ENCODE data around the gene HOXC5. TPM values are rescaled to one million over a fixed set of nuclear protein-coding genes. Genes with fewer than 3 reads are reported as not detected.
A peak's percentile ranks its signal among the peaks of the same experiment; 100 is the strongest.

The HOXC5 gene
- total RNA-seq, 4 donors from 2014 or later, result 0.36 to 1.4 TPM; not detected in 2

DNA sequence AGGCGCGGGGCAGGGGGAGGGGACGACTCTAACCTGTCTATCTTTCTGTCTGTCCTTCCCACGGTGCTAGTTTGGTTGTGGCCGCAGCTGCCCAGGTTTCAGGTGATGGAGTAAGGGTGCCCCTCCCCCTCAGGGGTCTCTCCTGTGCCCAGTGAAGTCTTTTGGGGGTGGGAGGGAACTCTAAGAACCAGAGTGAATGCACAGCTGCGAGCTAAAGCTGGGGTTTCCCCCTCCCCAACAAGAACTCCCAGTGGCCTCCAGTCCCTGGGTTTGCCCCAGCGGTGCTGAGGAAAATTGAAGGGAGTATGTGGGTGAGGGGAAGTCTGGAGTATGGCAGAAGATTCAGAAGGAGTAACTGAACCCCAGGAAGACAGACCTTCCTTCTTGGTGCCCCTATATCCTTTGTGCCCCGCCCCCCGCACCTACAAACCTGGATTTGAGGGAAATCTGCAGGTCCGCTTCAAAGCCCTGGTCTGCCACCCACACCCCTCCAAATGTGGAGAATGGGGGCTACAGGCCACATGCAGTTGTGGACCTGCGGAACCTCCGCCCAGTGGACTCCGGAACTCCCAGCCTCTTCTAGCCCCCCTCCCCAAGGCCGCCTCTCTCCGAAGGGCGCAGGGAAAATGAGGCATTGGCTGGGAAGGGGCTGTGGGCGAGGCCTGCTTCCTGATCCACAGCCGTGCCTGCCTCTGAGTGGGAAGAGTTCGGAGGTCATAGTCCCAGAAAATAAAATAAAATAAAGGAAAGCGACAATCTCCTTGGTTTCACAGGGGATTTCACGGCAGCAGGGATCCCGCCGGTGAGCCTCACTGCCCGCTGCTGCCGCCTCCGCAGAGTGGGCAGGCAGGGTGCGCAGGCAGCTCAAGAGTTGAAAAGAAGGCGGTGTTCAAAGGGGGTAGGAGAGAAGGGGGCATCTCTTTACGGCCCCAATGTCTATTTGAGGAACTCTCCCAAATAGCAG is 36.3 kb upstream of the HOXC5 start:
- TF ChIP-seq POLR2A (IDR thresholded peaks at IDR 0.05) (no peak), CTCF (IDR thresholded peaks at IDR 0.05 in 4 of 5, conservative IDR thresholded peaks at IDR 0.05 in 1 of 5) (peak in 1 of 5 experiments; percentile 13)
- ATAC-seq, result peak in 1 of 2 donors; percentile 7
- DNase-seq, result peak in 1 of 2 donors; percentile 49
- H3K27me3 ChIP-seq, result peaks cover 0 to 4% (median 0%) of the 10 kb centered on the region in 3 donors
- H3K4me3 ChIP-seq, result peak overlapping the region; percentile 64 to 88 (median 80)
- H3K36me3 ChIP-seq, result no peaks in the 10 kb centered on the region
- H3K9me3 ChIP-seq, result no peaks in the 10 kb centered on the region
- in situ Hi-C loops (cut with MboI; ENCODE audit: low sequenced_read_pairs in 4 of 4), result loop anchor here in 3 of 4 donors (25.0 kb wide), 3 partner anchors 216 to 1716 kb away; partner anchors contain the start of genes GPR84 (in 2 of the 3), BLOC1S1 (in 1 of the 3), ITGA7 (in 1 of the 3) and RDH5 (in 1 of the 3)
- intact Hi-C loops (cut with DNase I; ENCODE audit: low total_unique reads), result loop anchor here (10.0 kb wide), 2 partner anchors 952 to 1728 kb away; partner anchors contain the start of genes CD63 and RDH5
- H3K4me1 ChIP-seq, result peaks cover 29 to 38% of the 10 kb centered on the region in 2 donors
- H3K27ac ChIP-seq, result peak overlapping the region; percentile 94 to 100 (median 98)

DNA sequence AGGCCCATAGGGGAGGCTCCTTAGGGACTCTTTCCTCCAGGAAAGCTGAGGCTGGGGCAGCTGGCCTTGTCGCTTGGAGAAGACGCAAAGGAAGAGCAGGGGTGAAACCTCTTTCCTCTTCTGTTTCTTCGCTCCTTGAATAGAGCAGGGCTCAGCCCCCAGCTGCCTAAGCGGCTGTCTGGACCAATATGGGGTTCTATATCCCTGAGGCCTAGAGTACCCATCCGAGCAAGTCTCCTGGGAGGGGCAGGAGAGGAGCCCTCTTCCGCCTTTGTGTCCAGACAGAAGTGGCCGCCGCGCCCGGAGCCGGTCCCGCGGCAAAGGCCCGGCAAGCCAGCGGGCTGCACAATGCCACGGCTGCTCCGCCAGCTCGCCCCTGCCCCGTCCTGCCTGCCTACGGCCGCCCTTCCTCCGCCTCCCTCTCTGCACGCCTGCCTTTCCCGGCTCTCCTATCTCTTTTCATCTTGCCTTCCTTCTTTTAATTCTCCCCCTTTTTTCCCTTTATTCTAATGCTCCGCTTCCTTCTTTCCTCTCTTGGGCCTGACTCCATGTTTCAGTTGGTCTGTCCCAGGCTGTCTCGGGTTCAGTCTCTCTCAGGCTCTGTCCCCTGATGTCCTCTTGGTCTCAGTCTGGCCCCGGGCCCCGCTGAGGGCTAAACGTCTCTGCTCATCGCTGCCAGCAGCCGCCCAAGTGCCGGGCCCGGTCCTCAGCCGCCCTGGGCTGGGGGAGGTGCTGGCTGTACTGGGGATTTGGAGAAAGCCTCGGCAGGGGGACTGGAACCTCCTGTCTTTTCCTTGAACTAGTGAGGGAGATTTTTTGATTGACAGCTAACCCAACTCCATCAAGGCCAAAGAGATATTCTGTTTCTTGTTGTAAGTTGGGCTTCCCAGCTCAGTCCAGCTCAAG is 35.4 kb upstream of the HOXC5 start:
- intact Hi-C loops (cut with DNase I; ENCODE audit: low total_unique reads) (loop anchor here (10.0 kb wide), 2 partner anchors 953 to 1727 kb away; partner anchors contain the start of genes CD63 and RDH5), in situ Hi-C loops (cut with MboI; ENCODE audit: low sequenced_read_pairs in 4 of 4) (loop anchor here in 3 of 4 donors (25.0 kb wide), 3 partner anchors 215 to 1715 kb away; partner anchors contain the start of genes GPR84 (in 2 of the 3), BLOC1S1 (in 1 of the 3), ITGA7 (in 1 of the 3) and RDH5 (in 1 of the 3))
- no peaks in the 10 kb centered on the region for H3K9me3 ChIP-seq
- peaks cover 29% of the 10 kb centered on the region in 2 donors for H3K4me1 ChIP-seq
- H3K4me3 ChIP-seq, result peak overlapping the region; percentile 64 to 88 (median 80)
- peak in 1 of 2 donors; percentile 2 for ATAC-seq
- no peaks in the 10 kb centered on the region for H3K36me3 ChIP-seq
- peaks cover 0 to 4% (median 0%) of the 10 kb centered on the region in 3 donors for H3K27me3 ChIP-seq
- DNase-seq, result peak in 1 of 2 donors; percentile 78
- no peak for TF ChIP-seq CTCF (IDR thresholded peaks at IDR 0.05 in 4 of 5, conservative IDR thresholded peaks at IDR 0.05 in 1 of 5)
- peak; percentile 11 to 22 for TF ChIP-seq POLR2A (IDR thresholded peaks at IDR 0.05)
- peak overlapping the region; percentile 94 to 100 (median 98) for H3K27ac ChIP-seq

DNA sequence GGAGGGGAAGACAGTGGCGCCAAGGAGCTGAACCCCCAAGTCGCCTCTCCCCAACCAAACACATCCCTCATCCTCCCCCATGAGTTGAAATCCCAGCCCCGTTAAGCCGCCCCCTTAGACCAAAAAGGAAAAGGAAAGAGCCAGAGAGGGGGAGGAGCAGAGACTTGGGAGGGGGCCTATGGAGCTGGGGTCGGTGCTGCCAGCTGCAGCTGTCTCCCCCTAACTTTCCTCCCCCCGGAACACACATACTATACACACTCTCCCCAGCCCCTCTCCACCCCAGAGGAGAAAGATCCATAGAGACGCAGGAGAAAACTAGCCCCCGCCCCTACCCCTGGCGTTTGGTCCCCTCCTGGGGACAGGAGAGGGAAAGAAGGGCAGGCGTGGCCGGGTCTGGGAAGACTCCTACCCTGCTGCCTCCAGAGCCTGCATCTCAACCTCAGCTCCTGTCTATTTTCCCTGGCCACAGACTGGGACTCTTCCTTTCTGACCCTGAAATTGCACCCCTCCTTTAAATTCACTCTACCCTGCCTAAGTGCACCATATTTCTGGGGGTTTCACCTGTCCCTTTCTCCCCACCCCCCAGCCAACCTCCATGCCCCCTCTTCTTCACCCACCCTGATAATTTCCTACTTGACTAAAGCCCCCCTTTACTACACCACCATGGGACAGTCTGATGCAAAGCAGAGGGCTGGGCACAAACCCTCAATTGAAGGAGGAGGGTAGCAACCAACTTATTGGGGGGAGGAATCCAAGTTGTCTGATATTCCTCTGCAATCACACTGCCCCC is 34.5 kb upstream of the HOXC5 start:
- Histone ChIP-seq H3K4me3 (peak overlapping the region; percentile 64 to 88 (median 80)), H3K4me1 (peaks cover 24 to 25% of the 10 kb centered on the region in 2 donors), H3K9me3 (no peaks in the 10 kb centered on the region), H3K36me3 (no peaks in the 10 kb centered on the region), H3K27ac (peak overlapping the region; percentile 94 to 100 (median 98)), H3K27me3 (peaks cover 0 to 4% (median 0%) of the 10 kb centered on the region in 3 donors)
- peak in 1 of 5 experiments; percentile 16 for TF ChIP-seq CTCF (IDR thresholded peaks at IDR 0.05 in 4 of 5, conservative IDR thresholded peaks at IDR 0.05 in 1 of 5)
- peak in 1 of 2 donors; percentile 1 for TF ChIP-seq POLR2A (IDR thresholded peaks at IDR 0.05)
- intact Hi-C loops (cut with DNase I; ENCODE audit: low total_unique reads), result loop anchor here (10.0 kb wide), 2 partner anchors 954 to 1726 kb away; partner anchors contain the start of genes CD63 and RDH5
- no peak for ATAC-seq
- in situ Hi-C loops (cut with MboI; ENCODE audit: low sequenced_read_pairs in 4 of 4), result loop anchor here in 3 of 4 donors (25.0 kb wide), 3 partner anchors 214 to 1714 kb away; partner anchors contain the start of genes GPR84 (in 2 of the 3), BLOC1S1 (in 1 of the 3), ITGA7 (in 1 of the 3) and RDH5 (in 1 of the 3)
- no peak for DNase-seq
